Peyer's patch (tissue), 4 donors: Measurements from ENCODE around the gene CCDC200.
"Not testable (repeated sequence)": the region's sequence is repeated elsewhere in the genome, so short reads cannot be mapped to it uniquely, and the experiment has no call there.

Source experiments
- CTCF ChIP-seq, 6 experiments: fragments of 450-650 bp in 4 of 6; fragments of 200-600 bp in 2 of 6; sonication (generic) in 1 of 6; IDR thresholded peaks; one replicate each; pipeline ENCODE4 v1.5.1; 2017 to 2019; ENCODE audit warnings: antibody characterized with exemption in 6 of 6, mild to moderate bottlenecking in 3 of 6, moderate library complexity in 1 of 6
- POLR2A ChIP-seq, 2 donors: fragments of 450-650 bp; IDR thresholded peaks; one replicate each; pipeline ENCODE4 v1.5.1; 2017; ENCODE audit warnings: antibody characterized with exemption in 2 of 2, mild to moderate bottlenecking in 2 of 2, moderate library complexity in 2 of 2

DNA sequence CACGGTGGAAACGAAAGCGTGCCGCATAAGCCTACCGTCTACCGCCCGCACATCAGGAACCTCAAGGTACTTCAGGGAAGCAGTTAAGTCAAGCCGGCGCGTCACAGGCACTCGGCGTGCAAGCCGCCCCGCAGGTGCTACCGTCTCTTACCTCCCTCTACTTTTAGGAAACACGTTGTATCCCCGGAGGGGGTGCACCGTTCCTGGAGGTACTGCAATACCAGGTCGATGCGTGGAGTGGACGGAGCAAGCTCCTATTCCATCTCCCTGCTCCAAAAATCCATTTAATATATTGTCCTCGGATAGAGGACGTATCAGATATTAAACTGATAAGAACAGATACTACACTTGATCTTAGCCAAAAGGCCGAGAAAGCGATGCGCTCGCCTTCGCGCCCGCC is 44.5 kb upstream of the CCDC200 start:
- TF ChIP-seq CTCF, POLR2A (IDR thresholded peaks at IDR 0.05): not testable (repeated sequence)
